GM12878 (cell line): ENCODE data around the gene RCAN1. TPM values are rescaled to one million over a fixed set of nuclear protein-coding genes. Genes with fewer than 3 reads are reported as not detected.

Experiments used
- ATAC-seq: fragments of 200-7000 bp; cut with Tn5 transposase; 3 replicates; pipeline ENCODE4 v1.9.1; 2020; ENCODE audit warnings: mild to moderate bottlenecking, moderate library complexity
- BruUV-seq: library from RNA; stranded (reverse); fragments of 400-500 nt; replicated peaks from 2 replicates; lab custom pipeline; 2021; lab: Mats Ljungman, UMichigan
- CTCF ChIA-PET: fragments of 300-600 bp; sonication (Branson Sonifier 250); formaldehyde crosslinking; extraction: SDS; loops from one replicate; lab custom pipeline; 2021; ENCODE audit warnings: inconsistent platforms; lab: Yijun Ruan, JAX
- POLR2A ChIA-PET: fragments of 350-600 bp; formaldehyde crosslinking; extraction: SDS; loops from one replicate; lab custom pipeline; 2021; ENCODE audit warnings: inconsistent platforms; lab: Charles Lee
- RAD21 ChIA-PET: fragments of 300-600 bp; sonication (Branson Sonifier 250); formaldehyde crosslinking; loops from one replicate; lab custom pipeline; 2023; ENCODE audit warnings: antibody characterized with exemption; ENCODE audit not compliant: unreplicated experiment; lab: Charles Lee
- SMC1A ChIA-PET: fragments of 300-600 bp; sonication (Branson Sonifier 250); formaldehyde crosslinking; loops from one replicate; lab custom pipeline; 2023; ENCODE audit not compliant: unreplicated experiment, uncharacterized antibody; lab: Charles Lee
- DNase-seq: peaks from one replicate; pipeline ENCODE4 v3.0.0-alpha.2; 2011; ENCODE audit warnings: low read depth, low spot score
- FAIRE-seq: peaks from 3 replicates; lab custom pipeline; 2011; peaks lifted over from hg19 to GRCh38; lab: Jason Lieb, UNC
- H2AFZ ChIP-seq: 2 replicates; pipeline ENCODE4 v1.6.0; 2011; ENCODE audit warnings: low read depth, low read length, control low read depth; ENCODE audit not compliant: control insufficient read depth
- H3K27ac ChIP-seq: 2 replicates; pipeline ENCODE4 v1.5.1; 2011; ENCODE audit warnings: control low read depth; ENCODE audit not compliant: control insufficient read depth, insufficient read depth
- H3K27me3 ChIP-seq, 2 experiments: replicated peaks in 1 of 2; 2 replicates each; pipeline versions ENCODE4 v1.6.0 to v1.6.1; 2011; ENCODE audit warnings: low read length in 1 of 2; ENCODE audit not compliant: control insufficient read depth in 2 of 2, insufficient read depth in 2 of 2
- H3K36me3 ChIP-seq, 2 experiments: 2 replicates each; pipeline ENCODE4 v1.5.1; 2011; ENCODE audit warnings: low read length in 1 of 2; ENCODE audit not compliant: control insufficient read depth in 2 of 2, insufficient read depth in 2 of 2
- H3K4me1 ChIP-seq: 2 replicates; pipeline ENCODE4 v1.6.1; 2011; ENCODE audit warnings: mild to moderate bottlenecking, low read length, moderate library complexity, mixed read lengths; ENCODE audit not compliant: control insufficient read depth, insufficient read depth
- H3K4me2 ChIP-seq: 2 replicates; pipeline ENCODE4 v1.6.0; 2011; ENCODE audit warnings: control low read depth; ENCODE audit not compliant: control insufficient read depth, insufficient read depth
- H3K4me3 ChIP-seq: fragments of 200-600 bp; sonication (generic); 2 replicates; pipeline ENCODE4 v1.5.1; 2016
- H3K79me2 ChIP-seq: 2 replicates; pipeline ENCODE4 v1.6.0; 2011; ENCODE audit warnings: low read length; ENCODE audit not compliant: control insufficient read depth, insufficient read depth
- H3K9ac ChIP-seq: 2 replicates; pipeline ENCODE4 v1.8.0; 2011; ENCODE audit warnings: low read length, control low read depth, mixed read lengths; ENCODE audit not compliant: control insufficient read depth, insufficient read depth
- H3K9me3 ChIP-seq: replicated peaks from 3 replicates; pipeline ENCODE4 v1.5.1; 2011; ENCODE audit warnings: mild to moderate bottlenecking, low read length; ENCODE audit not compliant: control insufficient read depth, insufficient read depth
- H4K20me1 ChIP-seq: 2 replicates; pipeline ENCODE4 v1.6.0; 2011; ENCODE audit not compliant: control insufficient read depth, insufficient read depth
- ASH2L ChIP-seq: fragments of 300-600, 200-600 bp; sonication (generic); IDR thresholded peaks from 2 replicates; pipeline ENCODE4 v1.6.1; 2017; ENCODE audit warnings: low read depth, mild to moderate bottlenecking, borderline replicate concordance
- BMI1 ChIP-seq: fragments of 450-650 bp; IDR thresholded peaks from 2 replicates; pipeline ENCODE4 v1.6.1; 2016; ENCODE audit warnings: mild to moderate bottlenecking, moderate library complexity, borderline replicate concordance
- E4F1 ChIP-seq: fragments of 450-650 bp; IDR thresholded peaks from 2 replicates; pipeline ENCODE4 v1.6.1; 2018; ENCODE audit warnings: borderline replicate concordance, mild to moderate bottlenecking; ENCODE audit not compliant: partially characterized antibody
- EGR1 ChIP-seq, 2 experiments: IDR thresholded peaks; 1 replicate in 1 of 2; 2 replicates in 1 of 2; pipeline ENCODE4 v1.6.1; 2011 to 2012; ENCODE audit warnings: low read depth in 2 of 2, low read length in 2 of 2, borderline replicate concordance in 1 of 2, mild to moderate bottlenecking in 1 of 2, moderate library complexity in 1 of 2
- EZH2 ChIP-seq: IDR thresholded peaks from 2 replicates; pipeline ENCODE4 v1.6.1; 2012; ENCODE audit warnings: low read depth, mild to moderate bottlenecking, control low read depth, inconsistent platforms, low read length, borderline replicate concordance; ENCODE audit not compliant: control insufficient read depth
- GABPA ChIP-seq: IDR thresholded peaks from 2 replicates; pipeline ENCODE4 v1.6.1; 2014; ENCODE audit warnings: antibody characterized with exemption, low read depth, mild to moderate bottlenecking, inconsistent platforms
- MAX ChIP-seq: IDR thresholded peaks from 2 replicates; pipeline ENCODE4 v1.6.1; 2012; ENCODE audit warnings: low read depth, low read length, improper control_type of control experiment
- MTA3 ChIP-seq: IDR thresholded peaks from 2 replicates; pipeline ENCODE4 v1.6.1; 2012; ENCODE audit warnings: low read length, inconsistent platforms, borderline replicate concordance
- NR2F1 ChIP-seq: fragments of 450-650 bp; conservative IDR thresholded peaks from 2 replicates; pipeline ENCODE4 v1.6.1; 2017; ENCODE audit warnings: mild to moderate bottlenecking
- POLR2AphosphoS5 ChIP-seq: IDR thresholded peaks from 2 replicates; pipeline ENCODE4 v1.6.1; 2011; ENCODE audit warnings: mild to moderate bottlenecking, low read length, inconsistent platforms
- TCF3 ChIP-seq: IDR thresholded peaks from 2 replicates; pipeline ENCODE4 v1.6.1; 2012; ENCODE audit warnings: low read depth, mild to moderate bottlenecking, low read length, borderline replicate concordance; ENCODE audit not compliant: insufficient read depth
- USF1 ChIP-seq: IDR thresholded peaks from 2 replicates; pipeline ENCODE4 v1.6.1; 2011; ENCODE audit warnings: borderline replicate concordance, low read depth, mild to moderate bottlenecking, moderate library complexity, mixed read lengths, low read length; ENCODE audit not compliant: insufficient read depth; ENCODE audit errors: extremely low read length
- WGBS: methylation state at CpG from one replicate; pipeline ENCODE4 v1.1.6; 2016; ENCODE audit warnings: low lambda C conversion rate; ENCODE audit not compliant: insufficient replicate concordance, insufficient coverage; ENCODE audit errors: missing lambda C conversion rate; 5-methylcytosine and 5-hydroxymethylcytosine counted together
- in situ Hi-C: fragments of 300-500 bp; cut with MboI; formaldehyde crosslinking; loops from 9 replicates; pipeline ENCODE4 v1.14.3; 2018; ENCODE audit warnings: mixed read lengths
- intact Hi-C: fragments of 100-400 bp; cut with micrococcal nuclease; formaldehyde crosslinking; loops from one replicate; pipeline ENCODE4 v1.14.2; 2022; ENCODE audit not compliant: unreplicated experiment
- polyA plus RNA-seq, 11 experiments: library from polyadenylated mRNA; depleted of rRNA in 4 of 11; unstranded in 6 of 11; stranded (reverse) in 5 of 11; fragments of >200 nt; fragmentation: Nextera tagmentation in 4 of 11; fragmentation: Illumina TruSeq in 1 of 11; extraction: Ambion mirVana in 4 of 11; extraction: Trizol in 1 of 11; gene quantifications; 1 replicate in 1 of 11; 2 replicates in 10 of 11; pipeline versions ENCODE4 v1.2.1 to v1.2.3, GENCODE V29; 2011 to 2016; ENCODE audit warnings: inconsistent platforms in 2 of 11, missing spikeins in 2 of 11, low read depth in 1 of 11
- total RNA-seq, 4 experiments: library from RNA; depleted of rRNA in 3 of 4; stranded (reverse); fragments of >200 nt in 3 of 4; fragmentation: Illumina TruSeq in 1 of 4; extraction: Trizol in 1 of 4; gene quantifications; 2 replicates each; pipeline versions ENCODE4 v1.2.1 to v1.2.3, GENCODE V29; 2013 to 2021

The RCAN1 gene
- total and polyA plus RNA-seq, 10 of the 15 experiments (the other 5 are each of a cell fraction or from before 2014, with no cell fraction given): 2.8 to 12.9 (median 10.5) TPM

DNA sequence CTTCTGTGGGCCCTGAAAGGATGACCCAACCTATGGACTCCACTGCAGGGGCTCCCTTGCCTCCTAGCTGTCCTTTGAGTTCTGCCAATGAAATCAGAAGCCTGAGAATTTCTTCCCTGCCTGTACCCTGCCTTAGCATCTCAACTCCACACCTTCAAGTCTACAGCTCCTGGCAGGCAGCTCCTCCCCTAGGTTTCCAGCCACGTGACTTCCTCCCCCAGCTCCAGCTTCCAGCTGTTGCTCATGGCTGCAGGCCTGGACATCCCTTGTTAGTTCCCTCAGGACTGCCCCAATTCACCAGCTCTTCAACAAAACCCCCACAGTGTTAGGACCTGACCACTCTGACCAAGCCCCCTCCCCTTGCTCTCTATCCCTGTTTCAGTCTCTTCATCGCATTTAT lies 2.4 kb downstream of the RCAN1 start:
- no peaks in the 10 kb centered on the region for H3K9me3 ChIP-seq
- FAIRE-seq (no peak), DNase-seq (no peak), ATAC-seq (no peak)
- H3K36me3 ChIP-seq: no peaks in the 10 kb centered on the region
- WGBS: 89% methylated on average over 2 of the region's 2 CpGs
- H3K4me3 ChIP-seq: no peak overlapping the region
- peak; percentile 49 for TF ChIP-seq USF1
- TF ChIP-seq BMI1: no peak
- SMC1A ChIA-PET: interaction anchor here (0.6 to 4.8 kb wide), 3 partner anchors 19 to 103 kb away, joined by 3 to 24 read pairs (median 3); no protein-coding TSS in a partner anchor
- CTCF ChIA-PET: interaction anchor here (1.0 to 4.1 kb wide), 5 partner anchors 10 to 102 kb away, joined by 4 to 28 read pairs (median 17); no protein-coding TSS in a partner anchor
- POLR2A ChIA-PET: no interaction called here
- H3K27ac ChIP-seq: no peak overlapping the region; the same call in 1 of the 2 replicates
- H3K4me1 ChIP-seq: peaks cover 6% of the 10 kb centered on the region
- no peak overlapping the region for H2AFZ ChIP-seq
- in situ Hi-C loops: no loop called here
- H3K9ac ChIP-seq: no peak overlapping the region
- H3K27me3 ChIP-seq: no peaks in the 10 kb centered on the region
- H3K4me2 ChIP-seq: peak overlapping the region; percentile 74
- RAD21 ChIA-PET: interaction anchor here (0.9 to 2.0 kb wide), 2 partner anchors 14 to 19 kb away, joined by 3 to 12 read pairs; no protein-coding TSS in a partner anchor
- intact Hi-C loops: loop anchor here (5.0 kb wide), 1 partner anchor 35 kb away; no protein-coding TSS in a partner anchor
- H3K79me2 ChIP-seq: no peaks in the 10 kb centered on the region; the same call in 1 of the 2 replicates
- BruUV-seq: no TSS peak
- no peaks in the 10 kb centered on the region for H4K20me1 ChIP-seq

DNA sequence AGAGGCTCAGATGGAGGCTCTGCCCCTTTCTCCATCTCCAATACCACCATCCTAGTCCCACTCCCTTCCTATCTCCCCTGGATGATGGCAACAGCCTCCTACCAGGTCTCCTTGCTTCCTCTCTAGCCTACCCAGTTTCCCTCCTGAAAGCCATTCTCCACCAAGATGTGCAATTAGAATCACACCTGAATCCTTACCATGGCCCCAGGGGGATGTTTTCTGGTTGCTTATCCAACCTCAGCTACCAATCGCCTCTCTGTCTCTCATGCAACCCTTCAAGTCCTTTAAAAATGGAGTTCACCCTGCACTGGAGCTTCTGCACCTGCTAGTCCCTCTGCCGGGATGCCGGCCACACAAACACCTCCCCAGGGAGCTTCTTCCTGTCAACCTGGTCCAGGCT lies 2.9 kb downstream of the RCAN1 start:
- intact Hi-C loops (loop anchor here (5.0 kb wide), 1 partner anchor 35 kb away; no protein-coding TSS in a partner anchor), in situ Hi-C loops (no loop called here)
- Histone ChIP-seq H3K27me3 (no peaks in the 10 kb centered on the region), H3K4me2 (peak overlapping the region; percentile 74), H3K4me1 (peaks cover 6% of the 10 kb centered on the region), H3K9me3 (no peaks in the 10 kb centered on the region), H4K20me1 (no peaks in the 10 kb centered on the region), H3K27ac (no peak overlapping the region), H3K79me2 (no peaks in the 10 kb centered on the region; the same call in 1 of the 2 replicates), H3K4me3 (no peak overlapping the region), H3K9ac (no peak overlapping the region), H3K36me3 (no peaks in the 10 kb centered on the region), H2AFZ (no peak overlapping the region)
- ChIA-PET RAD21 (interaction anchor here (0.9 to 2.0 kb wide), 3 partner anchors 10 to 20 kb away, joined by 3 to 12 read pairs (median 3); no protein-coding TSS in a partner anchor), CTCF (interaction anchor here (1.0 to 4.1 kb wide), 6 partner anchors 9 to 101 kb away, joined by 4 to 28 read pairs (median 11); no protein-coding TSS in a partner anchor), POLR2A (no interaction called here), SMC1A (interaction anchor here (0.8 to 4.8 kb wide), 7 partner anchors 13 to 103 kb away, joined by 3 to 24 read pairs (median 3); no protein-coding TSS in a partner anchor)
- FAIRE-seq: no peak
- 61% methylated on average over 3 of the region's 3 CpGs for WGBS
- BruUV-seq: no TSS peak
- ATAC-seq: no peak
- DNase-seq: no peak
- TF ChIP-seq GABPA (no peak), NR2F1 (no peak), POLR2AphosphoS5 (no peak), MAX (no peak), EZH2 (no peak), EGR1 (IDR thresholded peaks at IDR 0.05; ENCODE audit: borderline replicate concordance in 1 of 2, low read depth in 2 of 2, low read length in 2 of 2) (no peak), TCF3 (no peak), ASH2L (no peak), E4F1 (no peak), MTA3 (no peak)
